ENCODE data around the gene PRR3. TPM values are rescaled to one million over a fixed set of nuclear protein-coding genes. Genes with fewer than 3 reads are reported as not detected.
"Not testable (repeated sequence)": the region's sequence is repeated elsewhere in the genome, so short reads cannot be mapped to it uniquely, and the experiment has no call there.

PRR3 gene
- total RNA-seq, 1 experiment from 2014 or later, result 21.0 TPM

- peaks cover 88% of the 10 kb centered on the region for H3K36me3 Mint-ChIP-seq (ENCODE audit: insufficient read depth, unreplicated experiment)
Measured at GRCh38 chr6:30592287-30592686, 35.2 kb downstream of the PRR3 start.

GRCh38 chr6:30597315-30598144 lies 40.4 kb downstream of the PRR3 start:
- intact Hi-C loops (cut with micrococcal nuclease; ENCODE audit: unreplicated experiment), result loop anchor here (1.0 to 5.0 kb wide), 2 partner anchors 55 to 114 kb away; no protein-coding TSS in a partner anchor
- H3K27me3 Mint-ChIP-seq (ENCODE audit: unreplicated experiment); H3K9me3 Mint-ChIP-seq (ENCODE audit: low read depth, unreplicated experiment); BruUV-seq (replicated peaks); H3K4me1 Mint-ChIP-seq (ENCODE audit: low read depth, unreplicated experiment); H3K4me3 Mint-ChIP-seq (ENCODE audit: low read depth, unreplicated experiment): not testable (repeated sequence)
- CTCF ChIA-PET, result interaction anchor here (0.7 to 3.2 kb wide), 10 partner anchors 13 to 144 kb away, joined by 3 to 28 read pairs (median 4); no protein-coding TSS in a partner anchor
- Mint-ChIP-seq H3K36me3 (ENCODE audit: insufficient read depth, unreplicated experiment) (peaks cover 89% of the 10 kb centered on the region), H3K27ac (ENCODE audit: unreplicated experiment) (peak overlapping the region; percentile 41)
- DNase-seq, result peak; percentile 88
- peak; percentile 88 for TF ChIP-seq CTCF (IDR thresholded peaks at IDR 0.05; ENCODE audit: unreplicated experiment)

More at GRCh38 chr6:30592287-30592686, 35.2 kb downstream of the PRR3 start:
- Mint-ChIP-seq H3K4me3 (ENCODE audit: low read depth, unreplicated experiment) (no peak overlapping the region), H3K9me3 (ENCODE audit: low read depth, unreplicated experiment) (no peaks in the 10 kb centered on the region), H3K27ac (ENCODE audit: unreplicated experiment) (no peak overlapping the region), H3K27me3 (ENCODE audit: unreplicated experiment) (no peaks in the 10 kb centered on the region), H3K4me1 (ENCODE audit: low read depth, unreplicated experiment) (peaks cover 27% of the 10 kb centered on the region)
- CTCF ChIA-PET, result no interaction called here
- BruUV-seq (replicated peaks), result TSS peak; percentile 1
- no peak for DNase-seq
- intact Hi-C loops (cut with micrococcal nuclease; ENCODE audit: unreplicated experiment), result no loop called here
- TF ChIP-seq CTCF (IDR thresholded peaks at IDR 0.05; ENCODE audit: unreplicated experiment), result no peak

- TF ChIP-seq CTCF (IDR thresholded peaks at IDR 0.05; ENCODE audit: unreplicated experiment), result no peak
- no peaks in the 10 kb centered on the region for H3K27me3 Mint-ChIP-seq (ENCODE audit: unreplicated experiment)
- peaks cover 94% of the 10 kb centered on the region for H3K36me3 Mint-ChIP-seq (ENCODE audit: insufficient read depth, unreplicated experiment)
- DNase-seq, result no peak
- BruUV-seq (replicated peaks), result no TSS peak
- H3K9me3 Mint-ChIP-seq (ENCODE audit: low read depth, unreplicated experiment), result no peaks in the 10 kb centered on the region
- H3K27ac Mint-ChIP-seq (ENCODE audit: unreplicated experiment), result peak overlapping the region; percentile 35
- CTCF ChIA-PET, result interaction anchor here (1.2 to 3.2 kb wide), 3 partner anchors 16 to 117 kb away, joined by 3 to 28 read pairs (median 5); no protein-coding TSS in a partner anchor
- no peaks in the 10 kb centered on the region for H3K4me1 Mint-ChIP-seq (ENCODE audit: low read depth, unreplicated experiment)
- intact Hi-C loops (cut with micrococcal nuclease; ENCODE audit: unreplicated experiment), result loop anchor here (5.0 kb wide), 1 partner anchor 57 kb away; no protein-coding TSS in a partner anchor
- H3K4me3 Mint-ChIP-seq (ENCODE audit: low read depth, unreplicated experiment), result no peak overlapping the region
Measured at GRCh38 chr6:30598912-30599624, 42.0 kb downstream of the PRR3 start.

- no TSS peak for BruUV-seq (replicated peaks)
- Mint-ChIP-seq H3K36me3 (ENCODE audit: insufficient read depth, unreplicated experiment) (peaks cover 94% of the 10 kb centered on the region), H3K9me3 (ENCODE audit: low read depth, unreplicated experiment) (no peaks in the 10 kb centered on the region), H3K4me1 (ENCODE audit: low read depth, unreplicated experiment) (no peaks in the 10 kb centered on the region), H3K27me3 (ENCODE audit: unreplicated experiment) (no peaks in the 10 kb centered on the region), H3K27ac (ENCODE audit: unreplicated experiment) (peak overlapping the region; percentile 71), H3K4me3 (ENCODE audit: low read depth, unreplicated experiment) (no peak overlapping the region)
- CTCF ChIA-PET, result interaction anchor here (0.7 to 1.2 kb wide), 2 partner anchors 15 to 22 kb away, joined by 3 read pairs; no protein-coding TSS in a partner anchor
- TF ChIP-seq CTCF (IDR thresholded peaks at IDR 0.05; ENCODE audit: unreplicated experiment), result no peak
- intact Hi-C loops (cut with micrococcal nuclease; ENCODE audit: unreplicated experiment), result loop anchor here (5.0 kb wide), 1 partner anchor 57 kb away; no protein-coding TSS in a partner anchor
- DNase-seq, result no peak
Measured at GRCh38 chr6:30599625-30600324, 42.7 kb downstream of the PRR3 start.

All from Calu3 (cell line).